Measurements from ENCODE around the gene PLAC1.

Gene PLAC1

DNA sequence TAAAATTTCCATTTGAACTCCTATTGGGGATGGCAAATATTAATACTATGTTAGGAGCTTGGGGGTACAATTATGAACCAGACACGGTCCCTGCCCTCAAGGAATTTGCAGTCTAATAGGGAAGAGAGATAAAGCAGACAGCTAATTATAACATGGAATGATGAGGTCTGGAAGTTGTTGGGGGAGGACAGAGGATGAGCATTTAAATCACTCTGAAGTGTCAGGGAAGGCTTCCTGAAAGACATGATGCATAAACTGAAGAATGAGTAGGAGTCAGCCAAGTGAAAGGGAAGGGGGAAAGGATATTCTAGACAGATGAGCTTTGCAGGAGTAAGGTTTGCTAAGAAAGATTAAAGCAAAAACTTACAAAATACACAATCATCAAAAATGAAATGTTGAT is 15.9 kb downstream of the PLAC1 start:
- H3K27ac ChIP-seq: no peak overlapping the region
- TF ChIP-seq, protein P1, sequence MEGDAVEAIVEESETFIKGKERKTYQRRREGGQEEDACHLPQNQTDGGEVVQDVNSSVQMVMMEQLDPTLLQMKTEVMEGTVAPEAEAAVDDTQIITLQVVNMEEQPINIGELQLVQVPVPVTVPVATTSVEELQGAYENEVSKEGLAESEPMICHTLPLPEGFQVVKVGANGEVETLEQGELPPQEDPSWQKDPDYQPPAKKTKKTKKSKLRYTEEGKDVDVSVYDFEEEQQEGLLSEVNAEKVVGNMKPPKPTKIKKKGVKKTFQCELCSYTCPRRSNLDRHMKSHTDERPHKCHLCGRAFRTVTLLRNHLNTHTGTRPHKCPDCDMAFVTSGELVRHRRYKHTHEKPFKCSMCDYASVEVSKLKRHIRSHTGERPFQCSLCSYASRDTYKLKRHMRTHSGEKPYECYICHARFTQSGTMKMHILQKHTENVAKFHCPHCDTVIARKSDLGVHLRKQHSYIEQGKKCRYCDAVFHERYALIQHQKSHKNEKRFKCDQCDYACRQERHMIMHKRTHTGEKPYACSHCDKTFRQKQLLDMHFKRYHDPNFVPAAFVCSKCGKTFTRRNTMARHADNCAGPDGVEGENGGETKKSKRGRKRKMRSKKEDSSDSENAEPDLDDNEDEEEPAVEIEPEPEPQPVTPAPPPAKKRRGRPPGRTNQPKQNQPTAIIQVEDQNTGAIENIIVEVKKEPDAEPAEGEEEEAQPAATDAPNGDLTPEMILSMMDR (conservative IDR thresholded peaks at IDR 0.05): no peak

DNA sequence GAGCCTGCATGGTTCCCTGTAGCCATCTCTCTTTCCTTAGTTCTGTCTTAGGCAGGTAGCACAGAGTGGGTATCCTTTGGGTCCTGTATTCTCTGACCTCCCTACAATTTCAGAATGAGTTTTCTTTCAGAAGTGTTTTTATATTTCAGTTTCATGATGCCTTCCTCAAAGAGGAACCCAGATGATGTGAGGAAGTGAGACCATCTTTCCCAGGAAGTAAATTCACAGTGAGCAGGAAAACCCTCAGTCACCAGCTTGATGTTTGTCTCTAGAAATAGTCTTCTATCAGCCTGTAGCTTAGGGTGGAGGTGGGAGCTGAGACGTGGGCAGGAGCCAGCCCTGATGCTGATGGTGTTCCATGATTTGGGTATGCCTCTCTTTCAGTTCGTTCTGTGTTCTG is 16.9 kb downstream of the PLAC1 start:
- no peak overlapping the region for H3K27ac ChIP-seq
- TF ChIP-seq, protein P1 (conservative IDR thresholded peaks at IDR 0.05): no peak

DNA sequence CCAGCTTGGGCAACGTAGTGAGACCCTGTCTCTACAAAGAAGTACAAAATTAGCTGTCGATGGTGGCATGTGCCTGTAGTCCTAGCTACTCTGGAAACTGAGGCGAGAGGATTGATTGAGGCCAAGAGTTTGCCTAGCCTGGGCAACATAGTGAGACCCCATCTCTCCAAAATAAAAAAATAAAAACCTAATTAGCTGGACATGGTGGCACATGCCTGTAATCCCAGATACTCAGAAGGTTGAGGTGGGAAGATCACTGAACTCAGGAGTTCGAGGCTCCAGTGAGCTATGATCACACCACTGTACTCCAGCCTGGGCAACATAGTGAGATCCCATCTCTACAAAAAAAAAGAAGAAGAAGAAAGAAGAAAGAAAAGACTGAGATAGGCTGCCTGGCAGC is 17.4 kb downstream of the PLAC1 start:
- TF ChIP-seq, protein P1 (conservative IDR thresholded peaks at IDR 0.05): no peak
- no peak overlapping the region for H3K27ac ChIP-seq

DNA sequence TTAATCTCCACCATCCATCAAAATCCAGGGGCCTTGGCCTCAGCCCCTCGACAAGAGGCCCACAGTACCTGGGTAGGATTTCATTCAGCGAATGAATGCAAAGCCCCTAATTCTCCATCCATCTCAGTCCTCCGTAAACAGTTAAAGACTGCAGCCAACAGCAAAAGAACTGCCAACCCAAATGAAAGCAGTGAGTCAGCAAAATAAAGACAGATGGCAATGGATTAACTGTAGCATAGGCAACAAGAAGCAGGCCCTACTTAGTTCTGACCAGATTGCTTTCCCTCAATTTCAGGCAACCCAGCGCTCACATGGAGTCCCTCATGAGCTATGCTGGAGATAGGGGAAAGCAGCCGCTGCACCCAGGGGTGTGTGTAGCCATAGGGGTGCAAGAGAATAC is 21.4 kb downstream of the PLAC1 start:
- TF ChIP-seq, protein P1 (conservative IDR thresholded peaks at IDR 0.05): no peak
- H3K27ac ChIP-seq: no peak overlapping the region

DNA sequence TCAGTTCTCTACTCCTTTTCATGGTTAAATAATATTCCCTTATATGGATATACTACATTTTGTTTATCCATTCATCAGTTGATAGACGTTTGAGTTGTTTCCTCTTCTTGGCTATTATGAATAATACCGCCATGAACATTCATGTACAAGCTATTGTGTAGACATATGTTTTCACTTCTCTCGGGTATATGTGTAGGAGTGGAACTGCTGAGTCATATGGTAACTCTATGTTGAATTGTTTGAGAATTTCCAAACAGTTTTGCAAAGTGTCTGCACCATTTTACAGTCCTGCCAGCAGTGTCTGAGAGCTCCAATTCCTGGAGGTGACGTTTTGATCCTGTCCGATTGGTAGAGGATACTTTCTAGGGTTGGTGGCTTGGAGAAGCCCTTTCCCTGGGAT is 23.6 kb downstream of the PLAC1 start:
- TF ChIP-seq, protein P1 (conservative IDR thresholded peaks at IDR 0.05): no peak
- no peak overlapping the region for H3K27ac ChIP-seq

DNA sequence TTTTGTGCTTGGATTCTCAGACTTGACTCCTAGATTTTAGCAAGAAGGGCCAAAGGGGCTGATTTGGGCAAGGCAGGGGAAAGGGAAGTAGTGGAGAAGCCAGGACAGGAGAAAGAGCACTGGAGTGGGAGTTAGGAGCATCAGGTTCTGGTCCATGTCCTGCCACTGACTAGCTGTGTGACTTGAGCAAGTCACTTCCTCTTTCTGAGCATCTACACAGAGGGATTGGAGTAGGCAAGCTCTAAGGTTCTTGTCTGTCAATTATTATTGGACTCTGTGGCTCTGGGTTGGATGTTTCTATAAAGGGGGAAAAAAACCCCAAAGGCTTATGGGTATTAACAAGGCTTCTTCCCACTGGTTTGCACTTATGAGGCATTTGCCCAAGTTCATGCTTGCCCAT is 24.4 kb downstream of the PLAC1 start:
- TF ChIP-seq, protein P1 (conservative IDR thresholded peaks at IDR 0.05): no peak
- no peak overlapping the region for H3K27ac ChIP-seq

DNA sequence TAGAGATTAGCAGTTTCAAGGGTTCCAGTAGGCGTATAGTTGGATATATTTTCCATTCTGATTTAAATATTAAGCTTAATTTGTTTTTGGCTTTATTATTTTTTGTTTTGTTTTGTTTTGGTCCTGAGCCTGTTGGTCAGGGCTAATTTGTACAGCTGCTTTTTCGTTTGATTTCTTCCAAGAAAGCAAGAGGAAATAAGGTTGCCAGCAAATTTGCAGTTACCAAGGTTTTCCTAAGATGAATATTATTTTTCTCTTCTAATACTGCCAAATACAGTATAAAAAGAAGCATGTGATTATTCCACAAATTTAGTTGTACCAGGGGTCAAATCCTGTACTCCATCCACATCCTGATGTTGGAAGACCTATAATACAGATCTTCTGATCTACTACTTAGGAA is 24.9 kb downstream of the PLAC1 start:
- TF ChIP-seq, protein P1 (conservative IDR thresholded peaks at IDR 0.05): no peak
- H3K27ac ChIP-seq: no peak overlapping the region

DNA sequence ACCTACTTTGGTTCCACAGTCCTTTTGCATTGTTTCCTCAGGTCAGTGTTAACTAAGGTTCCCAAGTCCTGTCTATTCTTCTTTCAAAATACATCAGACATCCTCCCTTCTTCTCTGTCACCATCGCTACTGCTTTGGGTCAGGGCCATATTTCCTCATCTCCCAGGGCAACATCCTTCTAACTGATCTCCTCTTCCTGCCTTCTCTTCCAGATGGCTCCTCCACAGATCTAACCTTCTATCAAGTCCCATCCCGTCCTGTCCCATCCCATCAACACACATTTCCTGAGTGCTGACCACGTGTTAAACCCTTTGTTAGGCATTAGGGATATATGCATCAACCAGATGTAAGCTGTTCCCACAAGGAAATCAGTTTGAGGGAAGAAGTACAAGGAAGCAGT is 25.9 kb downstream of the PLAC1 start:
- H3K27ac ChIP-seq: no peak overlapping the region
- TF ChIP-seq, protein P1 (conservative IDR thresholded peaks at IDR 0.05): no peak
